ENCODE measurements around the gene ADAMTS7.
"Not testable (repeated sequence)": the region's sequence is repeated elsewhere in the genome, so short reads cannot be mapped to it uniquely, and the experiment has no call there.

GRCh38 chr15:78736286-78736685 is 75.0 kb downstream of the ADAMTS7 start:
- TF ChIP-seq CTCF (IDR thresholded peaks at IDR 0.05); ZFX (IDR thresholded peaks at IDR 0.05; ENCODE audit: borderline replicate concordance): not testable (repeated sequence)

Data from 22Rv1 (cell line).